GM21529 (cell line): Measurements from ENCODE around the gene C2orf72.
"Not testable (repeated sequence)": the region's sequence is repeated elsewhere in the genome, so short reads cannot be mapped to it uniquely, and the experiment has no call there.

Source experiments
- ATAC-seq: cut with Tn5 transposase; IDR thresholded peaks from one replicate; pipeline ENCODE4 v1.9.1; 2021; ENCODE audit not compliant: unreplicated experiment

The C2orf72 gene

GRCh38 chr2:231037202-231037730 is at the start of gene C2orf72:
TSS of gene C2orf72 (plus strand) at chr2:231037523. CDS start at chr2:231037566, 43 bp downstream.
- no peak for ATAC-seq

- ATAC-seq, result no peak
Measured at GRCh38 chr2:230989731-230990130, 47.6 kb upstream of the C2orf72 start.

GRCh38 chr2:230990131-230990898 is 47.0 kb upstream of the C2orf72 start:
- no peak for ATAC-seq

GRCh38 chr2:230990899-230991150 is 46.5 kb upstream of the C2orf72 start:
- ATAC-seq, result no peak

GRCh38 chr2:230991598-230991997 is 45.7 kb upstream of the C2orf72 start:
- ATAC-seq, result no peak

- ATAC-seq, result no peak
Measured at GRCh38 chr2:230995821-230996220, 41.5 kb upstream of the C2orf72 start, which contains the start of gene SPATA3. TSS of gene SPATA3 (plus strand) at chr2:230996121. CDS start at chr2:230996234, 113 bp downstream.

GRCh38 chr2:230996661-230997060 is 40.7 kb upstream of the C2orf72 start:
- ATAC-seq, result no peak

GRCh38 chr2:230998882-230999281 is 38.4 kb upstream of the C2orf72 start:
- no peak for ATAC-seq

GRCh38 chr2:230999477-230999876 is 37.8 kb upstream of the C2orf72 start:
- no peak for ATAC-seq

GRCh38 chr2:231000211-231000904 is 37.0 kb upstream of the C2orf72 start:
- no peak for ATAC-seq

GRCh38 chr2:231001036-231001435 is 36.3 kb upstream of the C2orf72 start:
- ATAC-seq, result no peak

- ATAC-seq, result no peak
Measured at GRCh38 chr2:231001921-231002320, 35.4 kb upstream of the C2orf72 start.

GRCh38 chr2:231002641-231003040 is 34.7 kb upstream of the C2orf72 start:
- no peak for ATAC-seq

GRCh38 chr2:231003186-231003585 is 34.1 kb upstream of the C2orf72 start:
- ATAC-seq, result no peak

- not testable (repeated sequence) for ATAC-seq
Measured at GRCh38 chr2:231004930-231005329, 32.4 kb upstream of the C2orf72 start.

GRCh38 chr2:231007286-231008098 is 29.8 kb upstream of the C2orf72 start:
- ATAC-seq, result no peak

GRCh38 chr2:231008131-231008530 is 29.2 kb upstream of the C2orf72 start:
- no peak for ATAC-seq

GRCh38 chr2:231009236-231009919 is 27.9 kb upstream of the C2orf72 start:
- ATAC-seq, result no peak

GRCh38 chr2:231010201-231010730 is 27.1 kb upstream of the C2orf72 start:
- ATAC-seq, result no peak

GRCh38 chr2:231011526-231011925 is 25.8 kb upstream of the C2orf72 start:
- no peak for ATAC-seq

GRCh38 chr2:231012463-231012862 is 24.9 kb upstream of the C2orf72 start:
- ATAC-seq, result no peak
